Measurements from ENCODE around the gene SPATA31C2.
"Not testable (repeated sequence)": the region's sequence is repeated elsewhere in the genome, so short reads cannot be mapped to it uniquely, and the experiment has no call there.

Gene SPATA31C2

DNA sequence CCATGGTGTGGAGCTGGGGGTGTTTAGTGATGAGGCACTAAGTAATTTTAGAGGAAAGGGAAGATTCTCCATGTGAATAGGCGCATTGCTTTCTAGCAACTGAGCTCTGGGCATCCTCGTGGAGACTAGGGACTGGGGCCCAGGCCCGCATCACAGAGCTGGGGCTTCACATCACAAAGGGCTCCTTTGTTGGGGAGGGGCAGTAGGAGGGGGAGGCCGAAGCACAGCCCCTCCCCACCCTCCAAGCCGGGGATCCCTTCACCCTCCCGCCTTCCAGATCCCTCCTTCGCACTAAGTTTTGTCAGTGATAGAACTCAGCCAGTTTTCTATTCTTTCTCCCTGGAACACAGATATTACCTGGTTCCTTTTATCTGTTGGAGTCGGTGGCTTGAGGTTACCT lies at the start of gene SPATA31C2:
TSS of gene SPATA31C2 (minus strand) at position 101 of the 400 bp plus-strand sequence. CDS start at position 72, 29 bp downstream.
- not testable (repeated sequence) for DNase-seq (ENCODE audit: low read depth)

DNA sequence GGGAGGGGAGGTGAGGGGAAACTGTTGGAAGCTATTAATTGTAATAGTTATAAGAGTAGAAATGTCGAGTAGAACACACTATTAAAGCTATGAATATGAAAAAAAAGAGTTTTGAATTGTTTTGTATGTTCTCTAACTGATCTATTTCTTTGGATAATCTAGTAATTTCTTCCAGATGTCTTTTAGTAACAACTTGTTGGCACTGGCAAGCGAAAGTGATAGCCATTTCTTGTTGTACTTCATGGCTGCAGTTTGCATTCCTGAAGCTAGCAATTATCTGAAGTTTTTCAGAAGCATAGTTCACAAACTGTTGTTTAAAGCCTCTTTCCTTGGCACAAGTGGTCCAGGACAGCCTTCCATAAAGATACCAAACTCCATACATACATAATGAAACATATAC lies 49.4 kb upstream of the SPATA31C2 start:
- no peak for DNase-seq (ENCODE audit: low read depth)

DNA sequence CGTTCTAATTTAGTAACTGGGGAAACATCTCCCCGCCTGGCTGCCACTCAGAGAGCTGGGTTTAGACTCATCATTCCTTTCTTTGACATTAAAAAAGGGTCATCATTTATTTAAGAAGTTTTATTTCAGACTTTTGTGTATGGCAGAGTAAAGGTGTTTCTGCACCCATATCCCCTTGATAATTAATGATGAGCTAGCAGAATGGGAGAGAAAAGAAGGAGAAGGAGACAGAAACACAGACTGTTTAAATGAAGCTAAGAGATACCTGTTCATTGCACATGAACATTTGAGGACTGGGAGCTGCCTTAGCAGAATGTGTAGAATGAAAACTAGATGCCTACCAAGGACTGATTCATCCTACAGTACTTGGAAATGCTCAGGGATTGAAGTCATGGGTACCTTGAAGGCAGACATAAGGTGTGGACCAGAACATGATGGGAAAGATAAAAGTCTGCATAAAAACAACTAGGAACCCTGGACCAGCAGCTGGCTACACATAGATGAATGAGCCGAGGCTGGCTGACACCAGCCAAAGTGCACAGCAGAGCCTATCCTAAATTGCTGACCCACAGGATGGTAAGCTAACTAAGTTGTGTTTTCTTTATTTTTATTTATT lies 48.3 kb upstream of the SPATA31C2 start:
- no peak for DNase-seq (ENCODE audit: low read depth)

DNA sequence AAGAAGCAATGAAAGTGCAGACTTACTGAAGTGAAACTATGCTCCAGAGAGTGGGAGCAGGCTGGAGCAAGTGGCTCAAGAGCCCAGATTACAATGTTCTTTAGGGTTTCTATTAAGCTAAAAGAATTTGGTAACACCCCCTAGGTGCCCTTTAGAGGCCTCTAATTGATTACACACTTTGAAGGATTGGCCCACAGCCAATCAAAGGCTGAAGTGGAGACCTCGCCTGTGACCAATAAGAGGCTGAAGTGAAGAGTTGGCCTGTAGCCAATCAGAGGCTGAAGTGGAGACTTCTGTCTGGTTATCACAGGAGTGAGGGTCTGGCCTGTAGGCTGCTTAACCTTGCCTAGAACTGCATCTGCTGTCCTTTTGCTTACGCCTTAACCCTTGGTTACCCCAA lies 46.7 kb upstream of the SPATA31C2 start:
- no peak for DNase-seq (ENCODE audit: low read depth)

DNA sequence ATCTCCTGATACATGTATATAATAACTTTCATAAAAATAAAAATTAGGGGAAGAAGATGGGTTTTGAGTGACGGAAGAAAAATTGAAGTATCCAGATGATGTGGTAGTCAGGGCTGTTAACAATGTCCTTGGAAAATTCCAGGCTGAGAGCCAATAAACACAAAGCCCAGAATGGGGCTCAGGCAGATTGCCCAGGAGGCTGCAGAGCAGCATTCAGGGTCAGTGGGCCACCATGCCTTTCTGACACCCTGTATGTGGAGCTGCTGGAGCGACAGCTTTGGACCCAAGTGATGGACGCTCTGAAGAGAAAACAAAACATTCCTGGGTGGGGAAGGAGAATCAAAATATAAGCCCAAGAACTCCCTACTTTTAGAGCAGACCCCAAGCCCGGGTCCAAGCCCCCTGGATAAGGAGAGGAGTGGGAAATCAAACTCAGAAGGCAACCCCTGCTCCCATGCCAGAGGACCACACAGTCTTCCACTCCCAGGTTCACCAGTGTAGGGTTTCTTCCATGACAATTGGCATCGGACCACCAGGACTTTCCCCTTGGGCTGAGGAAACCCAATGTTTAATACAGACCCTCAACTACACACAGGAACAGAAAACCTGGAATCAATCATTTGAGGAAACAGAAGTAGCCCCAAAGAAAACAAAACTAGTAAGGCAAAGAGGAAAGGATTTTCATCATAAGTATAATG lies 45.7 kb upstream of the SPATA31C2 start:
- DNase-seq (ENCODE audit: low read depth) = no peak

DNA sequence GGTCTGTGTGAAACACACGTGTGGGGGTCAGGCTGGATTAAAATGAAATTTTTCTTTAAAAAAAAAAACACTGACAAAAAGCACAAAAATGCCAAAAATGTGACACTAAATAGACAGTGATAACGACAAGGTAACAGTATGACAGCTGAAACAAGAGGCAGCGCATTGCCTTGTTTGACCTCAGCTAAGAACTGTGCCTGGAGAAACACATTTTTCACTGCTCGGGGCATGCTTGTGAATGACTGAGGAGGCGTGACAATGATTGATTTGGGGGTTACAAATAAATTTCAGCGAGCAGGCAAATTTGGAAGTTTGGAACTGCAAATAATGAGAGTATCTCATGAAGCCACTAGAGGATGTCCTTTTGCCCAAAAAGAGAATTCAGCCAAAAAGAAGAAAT lies 44.2 kb upstream of the SPATA31C2 start:
- DNase-seq (ENCODE audit: low read depth) = no peak

DNA sequence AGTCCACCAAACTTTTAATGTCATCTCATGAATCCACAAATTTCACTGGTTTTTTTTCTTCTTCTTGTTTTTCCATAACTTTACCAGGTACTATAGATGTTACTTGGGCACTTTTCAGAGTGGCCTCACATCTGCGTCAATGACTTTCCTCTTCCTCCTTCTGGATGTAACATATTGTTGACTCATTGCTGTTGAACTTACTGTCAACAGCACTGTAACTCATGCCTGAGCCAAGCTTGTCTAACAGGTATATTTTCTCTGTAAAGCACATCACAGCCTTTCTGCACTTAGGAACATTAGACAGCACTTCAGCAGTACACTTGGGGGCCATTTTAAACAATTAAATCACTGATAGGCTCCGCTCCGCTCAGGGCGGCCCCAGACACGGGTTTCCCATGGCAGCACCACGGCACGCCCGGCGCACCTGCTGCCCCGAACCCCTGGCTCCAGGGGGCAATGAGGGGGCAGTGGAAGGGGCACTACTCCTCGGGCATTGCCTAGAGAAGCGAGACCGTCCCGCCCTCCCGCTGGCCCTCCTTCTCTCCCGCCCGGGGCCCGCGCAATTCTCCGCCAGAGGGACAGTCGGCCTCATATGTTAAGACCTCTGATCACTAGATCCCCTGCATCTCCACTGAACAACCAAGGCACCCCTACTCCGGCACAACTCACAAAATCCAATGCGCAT lies 41.9 kb upstream of the SPATA31C2 start:
- DNase-seq (ENCODE audit: low read depth) = no peak

DNA sequence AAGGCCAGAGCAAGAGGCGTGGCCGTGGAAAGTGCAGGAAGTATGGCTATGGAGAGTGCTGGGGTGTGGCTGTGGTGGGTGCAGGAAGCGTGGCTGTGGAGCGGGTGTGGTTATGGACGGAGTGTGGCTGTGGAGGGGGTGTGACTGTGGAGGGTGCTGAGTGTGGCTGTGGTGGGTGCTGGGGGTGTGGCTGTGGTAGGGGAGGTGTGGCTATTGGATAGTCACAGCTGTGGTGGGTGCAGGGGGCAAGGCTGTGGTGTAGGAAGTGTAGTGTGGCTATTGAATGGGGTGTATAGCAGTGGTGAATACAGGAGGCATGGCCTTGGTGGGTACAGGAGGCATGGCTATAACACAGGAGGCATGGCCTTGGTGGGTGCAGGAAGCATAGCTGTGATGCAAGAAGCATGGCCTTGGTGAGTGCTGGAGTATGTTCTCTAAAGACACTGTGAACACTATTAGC lies 40.8 kb upstream of the SPATA31C2 start:
- DNase-seq (ENCODE audit: low read depth) = peak; percentile 52

DNA sequence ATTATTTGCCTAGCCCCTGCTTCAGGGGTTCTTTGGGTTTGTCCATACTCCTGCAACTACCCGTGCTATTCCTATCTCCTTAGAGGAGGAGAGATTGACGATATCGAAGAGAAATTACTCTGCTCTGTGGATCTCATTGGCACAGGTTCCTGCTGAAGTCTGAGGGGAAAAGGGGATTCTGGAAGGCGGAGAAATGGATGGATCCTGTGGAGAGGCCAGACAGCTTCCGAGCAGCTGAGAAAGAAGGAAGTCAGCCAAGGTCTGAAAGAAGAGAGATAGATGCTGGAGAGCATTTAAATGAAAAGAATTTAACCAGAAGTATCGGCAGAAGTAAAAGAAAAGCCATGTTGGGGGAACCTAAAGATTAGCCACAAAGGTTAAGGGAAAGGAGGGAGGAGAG lies 40.4 kb upstream of the SPATA31C2 start:
- no peak for DNase-seq (ENCODE audit: low read depth)

DNA sequence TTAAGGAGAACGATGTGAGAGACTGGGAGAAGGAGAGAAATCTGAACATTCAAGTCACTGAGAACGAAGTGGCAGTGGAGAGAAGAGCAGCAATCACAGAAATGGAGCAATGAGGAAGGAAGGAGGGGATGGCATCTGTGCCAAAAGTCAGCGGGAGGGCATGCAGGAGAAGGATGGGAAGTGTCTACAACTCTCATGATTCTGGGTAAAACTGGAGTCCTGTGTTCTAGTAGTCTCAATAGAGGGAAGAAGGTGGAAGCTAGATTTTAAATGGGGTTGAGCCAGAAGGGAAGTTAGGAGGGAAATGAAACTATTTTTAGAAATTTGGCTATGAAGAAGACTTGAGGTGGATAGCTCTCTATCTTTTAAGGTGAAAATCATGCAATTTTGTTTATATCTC lies 39.1 kb upstream of the SPATA31C2 start:
- no peak for DNase-seq (ENCODE audit: low read depth)

DNA sequence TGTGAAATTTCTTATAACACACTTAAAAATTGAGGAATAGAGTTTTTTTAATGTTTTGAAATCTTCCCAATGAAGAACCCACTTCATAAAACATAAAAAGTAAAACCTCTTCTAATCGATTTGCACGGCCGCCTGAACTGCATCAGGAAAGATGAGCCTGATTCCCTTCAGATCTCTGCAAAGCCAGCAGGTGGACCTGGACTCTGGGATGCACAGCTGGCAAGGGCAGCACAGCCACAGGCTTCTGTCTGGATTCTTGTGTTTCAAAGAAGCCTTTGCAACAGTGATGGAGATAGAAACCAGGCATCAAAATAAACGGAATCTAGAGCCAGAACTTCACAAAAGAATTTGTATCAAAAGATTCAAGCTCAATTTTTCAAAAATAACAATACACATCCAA lies 36.0 kb upstream of the SPATA31C2 start:
- no peak for DNase-seq (ENCODE audit: low read depth)

DNA sequence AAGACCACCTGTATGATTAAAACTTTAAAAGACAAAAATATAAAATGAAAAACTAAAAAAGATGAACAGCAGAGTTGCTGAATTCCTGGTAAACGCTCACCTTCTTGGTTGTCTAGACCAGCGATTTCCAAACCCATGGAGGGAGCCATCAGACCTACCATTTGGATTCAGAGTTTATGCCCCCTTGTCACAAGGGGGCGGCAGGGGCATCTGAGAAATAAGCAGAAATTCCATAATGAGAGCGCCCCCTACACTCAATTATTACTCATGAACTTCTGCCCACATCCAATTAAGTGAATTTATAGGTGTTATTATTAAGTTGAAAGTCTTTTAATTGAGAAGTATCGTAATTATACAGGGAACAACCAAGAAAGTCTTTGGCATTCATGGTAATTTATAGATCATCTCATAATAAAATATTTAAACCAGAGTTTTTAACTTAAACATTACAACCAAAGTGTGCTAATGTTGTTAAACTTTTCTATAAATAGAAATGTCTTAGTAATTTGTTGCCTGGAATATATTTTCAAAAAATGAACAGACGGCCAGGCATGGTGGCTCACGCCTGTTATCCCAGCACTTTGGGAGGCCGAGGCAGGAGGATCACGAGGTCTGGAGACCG lies 35.2 kb upstream of the SPATA31C2 start:
- peak; percentile 83 for DNase-seq (ENCODE audit: low read depth)

DNA sequence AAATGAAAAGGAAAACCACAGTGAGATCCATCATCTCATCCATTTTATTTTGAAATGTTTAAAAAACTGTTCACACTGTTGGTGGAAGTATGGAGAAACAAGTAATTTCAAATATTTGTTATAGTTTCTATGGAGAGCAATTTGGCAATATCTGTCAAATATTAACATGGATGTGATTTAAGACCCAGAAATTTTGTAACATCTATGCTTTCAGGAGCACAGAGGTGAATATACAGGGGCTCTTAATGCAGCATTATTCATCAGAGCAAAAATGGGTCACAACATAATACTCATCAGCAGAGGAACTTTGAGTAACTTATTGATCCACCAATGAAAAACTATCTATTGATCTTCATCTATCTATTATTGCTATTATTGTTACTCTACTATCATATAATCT lies 31.4 kb upstream of the SPATA31C2 start:
- no peak for DNase-seq (ENCODE audit: low read depth)

DNA sequence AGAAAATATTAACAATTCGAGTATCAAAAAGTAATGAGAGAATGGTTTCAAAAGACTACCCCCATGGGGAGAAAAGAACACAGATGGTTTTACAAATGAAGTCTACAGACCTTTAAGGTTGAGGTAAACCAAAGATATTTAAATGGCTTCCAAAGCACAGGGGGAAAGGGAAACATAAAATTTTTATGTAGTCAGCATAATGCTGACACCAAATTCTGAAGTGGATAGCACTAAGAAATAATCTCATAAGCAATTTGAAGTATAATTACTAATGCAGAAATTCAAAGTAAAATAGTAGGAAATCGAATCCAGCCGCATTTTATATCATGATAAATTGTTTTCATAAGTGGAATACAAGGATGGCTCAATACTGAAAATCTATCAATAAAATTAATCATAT lies 30.3 kb upstream of the SPATA31C2 start:
- no peak for DNase-seq (ENCODE audit: low read depth)

DNA sequence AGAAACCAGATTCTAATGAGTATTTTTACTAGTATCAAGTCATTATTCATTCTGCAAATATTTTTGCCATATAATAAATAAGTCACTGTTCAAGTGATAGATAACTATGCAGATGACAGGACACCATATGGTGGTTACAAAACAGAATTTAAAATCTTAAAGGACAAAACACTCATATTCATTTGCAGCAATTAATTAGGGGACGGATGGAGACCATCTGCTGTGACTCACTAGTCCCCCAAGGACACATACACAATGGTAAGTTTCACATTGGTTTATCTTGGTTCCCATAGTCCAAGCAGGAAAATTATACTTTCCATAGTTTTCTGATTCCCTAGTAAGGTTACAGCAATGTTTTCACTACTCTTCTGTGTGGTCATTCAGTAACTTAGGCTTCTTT lies 28.4 kb upstream of the SPATA31C2 start:
- DNase-seq (ENCODE audit: low read depth) = no peak

DNA sequence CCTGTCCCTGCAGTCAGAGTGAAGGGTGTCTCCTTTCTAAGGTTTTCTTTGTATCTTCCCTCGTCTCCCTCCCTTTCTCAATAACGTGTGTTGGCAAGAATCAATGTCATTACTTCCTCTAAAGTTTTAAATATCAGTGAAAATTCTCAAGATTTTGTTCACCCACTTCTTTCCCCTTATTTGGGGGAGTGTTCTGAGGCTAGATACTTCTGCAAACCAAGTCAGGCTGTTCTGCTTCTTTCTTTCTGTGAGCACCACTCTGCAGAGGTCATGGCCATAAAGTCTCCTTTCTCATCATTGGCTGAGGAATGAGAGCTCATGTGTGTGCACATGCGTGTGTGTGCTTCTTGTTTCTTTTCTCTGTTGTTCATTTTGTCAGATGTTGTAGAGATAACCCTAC lies 26.6 kb upstream of the SPATA31C2 start:
- no peak for DNase-seq (ENCODE audit: low read depth)

DNA sequence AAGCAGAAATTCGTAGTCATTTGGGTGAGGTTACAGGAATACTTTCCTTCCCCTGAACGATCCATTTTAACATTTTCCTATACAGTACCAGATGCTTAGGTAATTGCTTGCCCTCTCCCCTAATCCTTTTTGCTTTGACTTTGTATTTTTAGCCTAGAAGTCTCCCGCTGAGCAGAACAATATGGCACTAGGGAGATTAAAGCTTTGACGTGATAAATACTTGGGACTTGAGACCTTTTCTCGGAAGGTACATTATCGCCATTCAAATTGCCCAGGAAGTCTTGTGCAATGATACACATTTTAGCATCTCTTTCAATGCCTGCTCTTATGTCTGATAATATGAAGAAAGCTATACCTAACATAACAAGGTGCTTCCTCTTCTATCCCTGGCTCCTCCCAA lies 22.9 kb upstream of the SPATA31C2 start:
- DNase-seq (ENCODE audit: low read depth) = no peak

DNA sequence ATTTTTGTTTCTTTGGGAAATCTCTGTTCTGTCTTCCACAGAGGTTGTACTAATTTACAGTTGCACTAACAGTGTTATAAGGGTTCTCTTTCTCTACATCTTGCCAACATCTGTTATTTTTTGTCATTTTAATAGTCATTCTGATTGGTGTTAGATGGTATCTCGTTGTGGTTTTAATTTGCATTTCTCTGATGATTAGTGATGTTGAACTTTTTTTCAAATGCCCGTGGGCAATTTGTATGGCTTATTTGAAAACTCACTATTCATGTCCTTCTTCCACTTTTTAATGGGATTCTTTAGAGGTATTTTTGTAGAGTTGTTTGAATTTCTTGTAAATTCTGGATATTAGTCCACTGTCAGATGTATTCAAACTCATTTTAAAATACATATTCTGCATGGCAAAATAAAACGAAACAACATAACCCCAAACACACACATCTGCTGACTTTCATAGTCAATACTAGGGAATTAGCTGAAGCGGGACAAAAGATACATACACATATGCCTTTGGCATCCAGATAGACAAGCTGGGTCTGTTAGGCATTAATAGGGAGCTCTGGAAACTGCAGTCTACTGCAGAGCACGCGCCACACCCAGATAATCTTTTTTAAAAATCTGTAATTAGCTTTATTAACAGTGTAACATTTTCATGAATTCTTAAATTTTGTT lies 5.8 kb upstream of the SPATA31C2 start:
- DNase-seq (ENCODE audit: low read depth) = no peak

DNA sequence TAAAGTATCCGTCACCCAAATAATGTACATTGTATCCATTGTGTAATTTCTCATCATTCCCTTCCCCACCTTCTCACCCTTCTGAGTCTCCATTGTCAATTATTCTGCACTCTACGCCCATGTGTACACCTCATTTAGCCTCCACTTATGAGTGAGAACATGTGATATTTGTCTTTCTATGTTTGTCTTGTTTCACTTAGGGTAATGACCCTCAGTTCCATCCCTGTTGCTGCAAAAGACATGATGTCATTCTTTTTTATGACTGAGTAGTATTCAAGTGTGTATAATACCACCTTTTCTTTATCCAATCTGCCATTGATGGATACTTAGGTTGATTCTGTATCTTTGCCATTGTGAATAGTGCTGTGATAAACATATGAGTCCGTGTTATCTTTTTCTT lies 4.9 kb upstream of the SPATA31C2 start:
- no peak for DNase-seq (ENCODE audit: low read depth)

DNA sequence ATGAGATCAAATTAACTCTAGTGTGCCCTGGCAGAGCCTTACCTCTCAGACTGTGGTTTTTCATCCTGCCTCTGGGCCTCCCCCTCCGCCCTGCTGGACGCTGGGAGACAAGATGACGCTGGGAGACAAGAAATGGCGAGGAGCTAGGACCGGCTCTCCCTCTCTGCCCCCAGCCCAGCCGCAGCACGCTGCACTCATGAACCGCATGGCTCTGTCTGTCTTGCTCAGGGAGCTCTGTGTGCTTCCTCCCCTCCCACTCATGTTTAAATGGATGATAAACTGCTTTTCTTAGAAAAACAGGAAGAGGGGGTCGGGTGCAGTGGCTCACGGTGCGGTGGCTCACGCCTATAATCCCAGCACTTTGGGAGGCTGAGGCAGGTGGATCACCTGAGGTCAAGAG lies 4.7 kb downstream of the SPATA31C2 start:
- peak; percentile 10 for DNase-seq (ENCODE audit: low read depth)

DNA sequence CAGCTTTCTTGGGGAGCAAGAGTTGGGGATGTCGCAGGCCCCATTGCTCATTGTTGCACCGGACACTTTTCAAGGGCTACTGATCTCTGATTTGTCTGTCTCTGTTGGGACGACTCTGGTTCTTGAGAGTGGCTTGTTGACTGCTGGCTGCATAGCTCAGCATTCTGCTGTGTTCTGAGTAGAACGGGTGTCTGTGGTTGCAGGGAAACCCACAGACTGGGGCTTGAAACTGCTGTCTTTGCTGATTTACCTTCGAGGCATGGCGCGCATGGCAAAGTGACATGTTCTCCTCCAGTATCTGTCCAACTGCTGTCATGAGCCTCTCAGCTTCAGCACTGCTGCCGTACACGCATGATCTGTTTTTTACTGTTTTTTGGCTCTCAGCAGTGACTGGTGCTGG lies 8.7 kb downstream of the SPATA31C2 start:
- not testable (repeated sequence) for DNase-seq (ENCODE audit: low read depth)

DNA sequence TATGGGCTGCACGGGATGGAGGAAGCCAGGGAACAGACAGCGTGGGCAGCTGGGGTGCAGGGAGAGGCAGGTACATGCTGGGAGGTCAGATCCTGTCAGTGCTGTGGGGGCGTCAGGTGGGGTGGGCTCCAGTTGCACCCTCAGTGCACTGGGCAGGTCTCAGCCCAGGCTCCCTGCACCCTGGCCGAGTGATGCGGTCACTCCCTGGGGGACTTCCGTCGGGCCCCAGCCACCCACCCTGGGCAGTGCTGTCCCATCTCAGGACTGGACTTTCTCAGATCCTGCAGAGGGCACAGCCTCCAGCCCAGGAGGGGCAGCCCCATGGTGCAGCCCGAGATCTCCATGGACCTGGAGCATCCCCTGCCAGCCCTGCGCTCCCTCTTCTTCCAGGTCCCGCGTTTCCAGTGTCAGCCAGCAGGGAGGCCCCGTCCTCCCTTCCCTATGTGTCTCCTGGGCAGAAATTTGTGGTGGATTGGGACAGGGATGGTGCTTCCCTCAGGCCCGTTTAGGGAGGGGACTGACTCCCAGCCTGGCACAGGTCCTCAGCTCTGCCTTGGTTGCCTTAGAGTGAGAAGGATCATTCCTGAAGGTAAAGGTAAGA lies 10.5 kb downstream of the SPATA31C2 start:
- not testable (repeated sequence) for DNase-seq (ENCODE audit: low read depth)
